ENCODE results near the gene EHMT1. TPM values are rescaled to one million over a fixed set of nuclear protein-coding genes. Genes with fewer than 3 reads are reported as not detected.

The EHMT1 gene
- polyA plus RNA-seq, 1 of the 3 experiments (the other 2 are of a cell fraction): 39.5 TPM

DNA sequence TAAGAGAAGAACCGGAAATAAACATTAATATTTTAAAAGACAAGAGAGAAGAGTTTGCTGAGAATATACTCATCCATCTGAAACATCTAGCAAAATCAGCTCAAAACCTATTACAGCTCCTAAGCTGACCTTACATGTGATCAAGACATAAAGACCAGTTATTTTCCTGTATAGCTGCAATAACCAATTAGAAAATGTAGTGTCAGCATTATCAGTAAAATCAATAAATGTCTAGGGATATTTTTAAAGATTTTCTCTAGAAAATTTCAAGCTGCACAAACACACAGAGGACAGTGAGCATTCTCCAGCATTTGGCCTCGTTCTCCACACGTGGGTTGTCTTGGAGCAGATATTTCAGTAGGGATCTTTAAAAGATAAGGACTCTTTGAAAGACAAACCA lies 131.2 kb downstream of the EHMT1 start (continued):
- TF ChIP-seq, protein P1, sequence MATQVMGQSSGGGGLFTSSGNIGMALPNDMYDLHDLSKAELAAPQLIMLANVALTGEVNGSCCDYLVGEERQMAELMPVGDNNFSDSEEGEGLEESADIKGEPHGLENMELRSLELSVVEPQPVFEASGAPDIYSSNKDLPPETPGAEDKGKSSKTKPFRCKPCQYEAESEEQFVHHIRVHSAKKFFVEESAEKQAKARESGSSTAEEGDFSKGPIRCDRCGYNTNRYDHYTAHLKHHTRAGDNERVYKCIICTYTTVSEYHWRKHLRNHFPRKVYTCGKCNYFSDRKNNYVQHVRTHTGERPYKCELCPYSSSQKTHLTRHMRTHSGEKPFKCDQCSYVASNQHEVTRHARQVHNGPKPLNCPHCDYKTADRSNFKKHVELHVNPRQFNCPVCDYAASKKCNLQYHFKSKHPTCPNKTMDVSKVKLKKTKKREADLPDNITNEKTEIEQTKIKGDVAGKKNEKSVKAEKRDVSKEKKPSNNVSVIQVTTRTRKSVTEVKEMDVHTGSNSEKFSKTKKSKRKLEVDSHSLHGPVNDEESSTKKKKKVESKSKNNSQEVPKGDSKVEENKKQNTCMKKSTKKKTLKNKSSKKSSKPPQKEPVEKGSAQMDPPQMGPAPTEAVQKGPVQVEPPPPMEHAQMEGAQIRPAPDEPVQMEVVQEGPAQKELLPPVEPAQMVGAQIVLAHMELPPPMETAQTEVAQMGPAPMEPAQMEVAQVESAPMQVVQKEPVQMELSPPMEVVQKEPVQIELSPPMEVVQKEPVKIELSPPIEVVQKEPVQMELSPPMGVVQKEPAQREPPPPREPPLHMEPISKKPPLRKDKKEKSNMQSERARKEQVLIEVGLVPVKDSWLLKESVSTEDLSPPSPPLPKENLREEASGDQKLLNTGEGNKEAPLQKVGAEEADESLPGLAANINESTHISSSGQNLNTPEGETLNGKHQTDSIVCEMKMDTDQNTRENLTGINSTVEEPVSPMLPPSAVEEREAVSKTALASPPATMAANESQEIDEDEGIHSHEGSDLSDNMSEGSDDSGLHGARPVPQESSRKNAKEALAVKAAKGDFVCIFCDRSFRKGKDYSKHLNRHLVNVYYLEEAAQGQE (IDR thresholded peaks at IDR 0.05; ENCODE audit: low read depth, low read length): no peak
- TF ChIP-seq TEAD4 (IDR thresholded peaks at IDR 0.05; ENCODE audit: borderline replicate concordance, insufficient read depth) (no peak), TCF12 (IDR thresholded peaks at IDR 0.05) (no peak)

DNA sequence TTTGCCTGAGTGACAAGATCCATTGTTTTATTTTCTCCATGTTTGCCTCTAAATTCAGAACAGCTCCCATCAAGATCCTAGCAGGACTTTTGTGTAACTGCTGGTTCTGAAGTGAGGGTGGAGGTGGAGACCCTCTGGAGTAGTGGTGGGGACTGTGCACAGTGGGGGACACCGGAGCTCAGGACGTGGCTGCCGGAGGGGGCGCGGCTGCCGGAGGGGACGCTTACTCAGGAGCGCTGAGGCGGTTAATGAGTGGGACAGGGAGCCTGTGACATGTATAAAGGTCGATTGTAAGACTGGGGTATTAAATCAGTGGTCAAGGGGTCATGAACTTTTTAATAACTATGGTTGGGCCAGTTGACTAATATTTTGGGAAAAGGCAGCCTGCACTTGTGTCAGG lies 131.8 kb downstream of the EHMT1 start:
- no peak for DNase-seq
- 97% methylated on average over 10 of the region's 10 CpGs for WGBS (ENCODE audit: low lambda C conversion rate)
- no peak overlapping the region for H3K4me3 ChIP-seq (ENCODE audit: low read depth in 2 of 2, low read length in 1 of 2)
- no peak overlapping the region for H3K4me2 ChIP-seq
- no peak overlapping the region for H3K9ac ChIP-seq
- no peaks in the 10 kb centered on the region for H3F3A ChIP-seq (replicated peaks; ENCODE audit: insufficient read depth)
- CTCF ChIA-PET: interaction anchor here (0.6 to 0.7 kb wide), 2 partner anchors 10 to 41 kb away, joined by 3 read pairs; no protein-coding TSS in a partner anchor
- no peaks in the 10 kb centered on the region; a peak in 1 of 4 replicates for H3K4me1 ChIP-seq (ENCODE audit: control insufficient read depth in 1 of 2, insufficient read depth in 2 of 2, low read depth in 1 of 2, low read length in 1 of 2)
- no peaks in the 10 kb centered on the region for H3K27me3 ChIP-seq (ENCODE audit: insufficient read depth)
- peaks cover 41 to 47% of the 10 kb centered on the region in 2 experiments for H3K36me3 ChIP-seq (replicated peaks in 1 of 2; ENCODE audit: control insufficient read depth in 1 of 2, insufficient read depth in 2 of 2, low read length in 1 of 2)
- POLR2A ChIA-PET: no interaction called here
- H3K9me3 ChIP-seq: no peaks in the 10 kb centered on the region
- H3K9me2 ChIP-seq: no peaks in the 10 kb centered on the region
- peaks cover 30% of the 10 kb centered on the region for H3K79me2 ChIP-seq (ENCODE audit: insufficient read depth)
- peaks cover 8% of the 10 kb centered on the region for H4K20me1 ChIP-seq (ENCODE audit: insufficient read depth)
- no peak overlapping the region for H3K27ac ChIP-seq (ENCODE audit: low read depth in 2 of 2, low read length in 1 of 2)
- H2AFZ ChIP-seq (ENCODE audit: low read depth): no peak overlapping the region
- TF ChIP-seq GATA2 (CRISPR knock-in tag; IDR thresholded peaks at IDR 0.05) (no peak), CHD2 (IDR thresholded peaks at IDR 0.05; ENCODE audit: low read length, partially characterized antibody) (no peak), TEAD4 (IDR thresholded peaks at IDR 0.05; ENCODE audit: borderline replicate concordance, insufficient read depth) (no peak), EP300 (IDR thresholded peaks at IDR 0.05; ENCODE audit: borderline replicate concordance in 1 of 2, low read depth in 1 of 2, low read length in 1 of 2) (no peak), FOSL2 (IDR thresholded peaks at IDR 0.05; ENCODE audit: borderline replicate concordance, low read depth) (no peak), ELF1 (IDR thresholded peaks at IDR 0.05) (no peak), SMC3 (IDR thresholded peaks at IDR 0.05; ENCODE audit: low read depth, low read length) (no peak), TCF12 (IDR thresholded peaks at IDR 0.05) (no peak), POLR2AphosphoS5 (IDR thresholded peaks at IDR 0.05; ENCODE audit: low read depth, low read length) (no peak), RCOR1 (IDR thresholded peaks at IDR 0.05; ENCODE audit: low read length) (no peak)
- TF ChIP-seq, protein P2, sequence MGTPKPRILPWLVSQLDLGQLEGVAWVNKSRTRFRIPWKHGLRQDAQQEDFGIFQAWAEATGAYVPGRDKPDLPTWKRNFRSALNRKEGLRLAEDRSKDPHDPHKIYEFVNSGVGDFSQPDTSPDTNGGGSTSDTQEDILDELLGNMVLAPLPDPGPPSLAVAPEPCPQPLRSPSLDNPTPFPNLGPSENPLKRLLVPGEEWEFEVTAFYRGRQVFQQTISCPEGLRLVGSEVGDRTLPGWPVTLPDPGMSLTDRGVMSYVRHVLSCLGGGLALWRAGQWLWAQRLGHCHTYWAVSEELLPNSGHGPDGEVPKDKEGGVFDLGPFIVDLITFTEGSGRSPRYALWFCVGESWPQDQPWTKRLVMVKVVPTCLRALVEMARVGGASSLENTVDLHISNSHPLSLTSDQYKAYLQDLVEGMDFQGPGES (IDR thresholded peaks at IDR 0.05; ENCODE audit: low read depth, low read length): no peak
- TF ChIP-seq, protein P3, sequence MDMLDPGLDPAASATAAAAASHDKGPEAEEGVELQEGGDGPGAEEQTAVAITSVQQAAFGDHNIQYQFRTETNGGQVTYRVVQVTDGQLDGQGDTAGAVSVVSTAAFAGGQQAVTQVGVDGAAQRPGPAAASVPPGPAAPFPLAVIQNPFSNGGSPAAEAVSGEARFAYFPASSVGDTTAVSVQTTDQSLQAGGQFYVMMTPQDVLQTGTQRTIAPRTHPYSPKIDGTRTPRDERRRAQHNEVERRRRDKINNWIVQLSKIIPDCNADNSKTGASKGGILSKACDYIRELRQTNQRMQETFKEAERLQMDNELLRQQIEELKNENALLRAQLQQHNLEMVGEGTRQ (IDR thresholded peaks at IDR 0.05; ENCODE audit: borderline replicate concordance, low read depth, low read length): no peak
